ENCODE data around the gene CMIP.

DNA sequence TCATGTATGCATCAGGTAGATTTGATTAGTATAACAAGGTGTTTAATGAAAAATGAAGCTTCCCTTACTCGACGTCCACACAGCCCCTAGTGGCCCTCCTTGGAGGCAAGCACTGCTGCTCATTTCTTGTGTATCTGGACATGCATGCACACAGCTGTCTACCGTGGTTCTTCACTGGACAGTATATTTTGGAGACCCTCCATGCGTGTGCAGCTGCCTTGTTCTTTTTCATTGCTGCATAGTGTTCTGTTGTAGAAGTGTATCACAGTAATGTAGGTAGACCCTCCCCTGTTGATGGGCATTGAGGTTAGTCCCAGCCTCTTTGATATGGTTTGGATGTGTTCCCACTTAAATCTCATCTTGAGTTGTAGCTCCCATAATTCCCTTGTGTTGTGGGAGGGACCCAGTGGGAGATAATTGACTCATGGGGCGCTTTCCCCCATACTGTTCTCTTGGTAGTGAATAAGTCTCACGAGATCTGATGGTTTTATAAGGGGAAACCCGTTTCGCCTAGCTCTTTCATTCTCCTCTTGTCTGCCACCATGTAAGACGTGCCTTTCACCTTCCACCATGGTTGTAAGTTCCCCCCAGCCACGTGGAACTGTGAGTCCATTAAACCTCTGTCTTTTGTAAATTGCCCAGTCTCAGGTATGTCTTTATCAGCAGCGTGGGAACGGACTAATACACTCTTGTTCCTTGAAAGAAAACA lies 6.3 kb downstream of the CMIP start:
- TF ChIP-seq CTCF (IDR thresholded peaks at IDR 0.05) (no peak), EZH2 (IDR thresholded peaks at IDR 0.05) (no peak)

All from neural progenitor cell (in vitro differentiated cells).